Colon (tissue), 2 donors: ENCODE results near the gene ADAMTS12.

Experiments used
- FAIRE-seq: peaks from 2 replicates; lab custom pipeline; 2012; peaks lifted over from hg19 to GRCh38; lab: Jason Lieb, UNC
- donor health status: control.
- donor health status: control.

The ADAMTS12 gene

DNA sequence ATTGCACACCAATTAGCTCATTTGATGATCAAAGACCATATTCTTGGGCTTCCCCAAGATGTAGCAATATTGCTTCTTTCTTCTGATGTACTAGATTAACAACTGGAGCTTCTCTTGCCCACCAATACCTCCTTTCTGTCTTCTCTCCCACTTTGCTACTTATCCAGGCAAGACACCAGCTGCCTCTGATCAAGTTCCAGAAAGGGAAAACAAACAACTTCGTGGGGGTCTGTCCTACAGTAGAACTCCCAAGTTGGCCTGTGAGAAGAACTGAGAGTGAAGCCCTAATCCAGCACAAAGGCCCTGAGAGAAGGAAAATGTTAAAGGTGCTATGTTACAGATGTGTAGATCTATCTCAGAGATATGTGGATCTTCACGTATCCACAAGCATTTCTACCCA lies 44.9 kb downstream of the ADAMTS12 start:
- FAIRE-seq: no peak

GRCh38 chr5:33843579-33843978 lies 48.2 kb downstream of the ADAMTS12 start:
- no peak for FAIRE-seq

DNA sequence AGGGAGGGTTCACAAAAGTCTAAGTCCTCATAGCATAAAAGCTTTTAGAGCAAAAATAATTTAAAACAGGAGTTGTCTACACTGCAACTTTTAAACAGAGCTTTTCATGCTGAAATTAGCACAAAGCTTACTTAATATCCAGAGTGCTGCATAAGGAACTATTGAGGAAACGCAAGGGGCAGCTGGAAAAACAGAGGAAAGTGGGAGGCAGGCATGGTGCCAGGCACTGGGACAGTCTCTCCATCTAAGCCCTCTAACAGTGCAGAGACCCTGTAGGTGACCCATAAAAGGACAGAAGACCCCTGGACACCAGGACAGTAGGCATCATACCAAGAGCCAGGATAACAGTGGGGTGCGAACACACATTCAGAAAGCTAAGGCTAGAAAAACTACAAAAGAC lies 49.3 kb downstream of the ADAMTS12 start:
- FAIRE-seq: no peak

GRCh38 chr5:33841891-33842290 lies 49.9 kb downstream of the ADAMTS12 start:
- FAIRE-seq: no peak

DNA sequence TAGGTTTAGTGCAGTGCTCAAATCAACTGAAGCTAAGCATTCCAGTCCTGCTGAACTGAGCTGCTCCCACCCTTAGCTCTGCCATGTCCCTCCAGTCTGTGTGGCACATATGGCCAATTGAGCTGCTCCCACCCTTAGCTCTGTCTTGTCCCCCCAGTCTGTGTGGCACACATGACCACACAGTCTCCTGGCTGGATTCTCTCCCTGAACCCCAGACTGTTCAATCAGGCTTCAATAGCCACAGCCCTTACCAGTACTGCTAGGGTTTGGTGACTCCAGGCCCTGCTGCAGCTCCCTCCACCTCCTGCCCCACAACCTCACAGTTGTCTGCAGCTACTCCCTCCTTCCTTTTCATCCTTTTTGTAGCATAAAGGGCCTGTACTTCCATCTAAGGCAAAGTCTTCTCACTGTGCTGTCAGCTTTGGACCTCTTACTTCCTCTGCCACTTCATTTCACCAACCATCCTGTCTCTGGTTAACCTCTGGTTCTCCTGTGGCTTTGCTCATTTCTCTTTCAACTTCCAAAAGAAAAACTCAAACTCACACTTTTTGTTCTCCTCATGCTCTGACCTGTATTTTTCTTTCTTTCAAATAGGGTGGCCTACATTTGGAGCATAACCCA lies 50.8 kb downstream of the ADAMTS12 start:
- FAIRE-seq: no peak

- no peak for FAIRE-seq
Measured at GRCh38 chr5:33837301-33837700, 54.5 kb downstream of the ADAMTS12 start.

DNA sequence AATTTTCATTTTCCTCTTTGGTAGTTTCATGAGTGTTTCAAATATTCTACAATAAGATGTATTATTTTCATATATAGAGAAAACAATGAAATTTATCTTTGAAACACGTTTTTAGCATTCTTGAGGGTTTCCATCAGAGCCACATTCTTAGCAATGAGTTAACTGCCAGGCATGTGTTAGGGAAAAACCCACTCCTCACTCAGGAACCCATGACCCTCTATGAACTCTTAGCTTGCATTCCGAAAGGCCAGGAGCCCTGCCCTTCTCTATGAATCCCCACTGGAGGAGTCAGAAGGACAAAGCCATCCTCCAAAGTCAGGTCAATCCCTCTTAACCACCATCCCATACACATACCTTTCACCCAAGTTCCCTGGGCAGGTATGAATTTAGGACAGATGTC lies 57.5 kb downstream of the ADAMTS12 start:
- FAIRE-seq: no peak

GRCh38 chr5:33833237-33833575 lies 58.6 kb downstream of the ADAMTS12 start:
- no peak for FAIRE-seq

DNA sequence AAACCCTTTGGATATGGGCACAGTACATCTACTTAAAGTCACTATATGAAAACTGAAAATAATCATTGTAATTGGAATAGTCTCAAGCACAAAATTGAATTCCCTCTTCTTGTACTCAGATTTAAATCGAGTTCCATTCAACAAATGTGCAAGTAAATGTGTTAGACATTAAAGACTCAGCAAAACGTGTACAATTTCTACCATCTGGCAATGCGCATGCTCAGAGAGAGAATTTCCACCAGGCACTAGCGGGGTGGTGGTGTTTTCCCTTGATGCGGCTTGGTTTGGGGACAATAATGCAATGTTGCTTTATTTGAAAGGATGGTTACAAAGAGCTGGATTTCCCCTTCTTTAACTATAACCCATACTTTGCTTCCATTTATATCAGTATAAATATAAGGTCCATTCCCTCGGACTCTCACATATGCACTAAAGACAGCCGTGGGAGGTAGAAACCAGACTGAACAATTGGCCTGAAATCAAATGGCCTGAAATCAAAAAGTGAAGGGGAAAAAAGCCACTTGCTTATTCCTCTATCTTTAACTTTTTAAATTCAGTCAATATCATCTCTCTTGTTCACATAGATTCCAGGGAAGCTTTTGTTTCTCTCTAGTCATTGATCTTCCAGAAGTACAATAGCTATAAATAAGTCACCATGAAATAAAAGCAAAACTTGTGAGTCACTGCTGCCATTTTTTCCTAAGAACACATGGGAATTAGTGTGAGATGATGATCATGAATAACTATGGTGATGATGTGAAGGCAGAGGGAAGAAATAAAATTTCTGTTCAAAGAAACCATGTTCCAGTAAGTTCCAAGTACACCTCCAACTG lies 59.2 kb downstream of the ADAMTS12 start:
- no peak for FAIRE-seq

DNA sequence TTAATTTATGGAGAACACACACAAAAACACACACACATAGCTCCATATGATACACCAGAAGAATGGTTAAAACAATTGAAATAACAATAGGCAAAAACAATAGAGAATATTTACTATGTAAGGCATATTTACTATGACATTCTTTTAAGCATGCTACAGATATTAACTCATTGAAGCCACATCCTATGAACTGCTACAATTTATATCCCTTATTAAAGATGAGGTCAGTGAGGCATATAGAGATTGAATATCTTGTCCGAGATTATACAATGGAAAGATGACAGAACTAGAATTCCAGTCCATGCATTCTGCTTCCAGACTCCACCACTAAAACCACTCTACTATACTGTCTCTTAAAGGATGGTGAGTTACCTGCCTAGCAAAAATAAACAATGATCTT lies 60.7 kb downstream of the ADAMTS12 start:
- FAIRE-seq: no peak

DNA sequence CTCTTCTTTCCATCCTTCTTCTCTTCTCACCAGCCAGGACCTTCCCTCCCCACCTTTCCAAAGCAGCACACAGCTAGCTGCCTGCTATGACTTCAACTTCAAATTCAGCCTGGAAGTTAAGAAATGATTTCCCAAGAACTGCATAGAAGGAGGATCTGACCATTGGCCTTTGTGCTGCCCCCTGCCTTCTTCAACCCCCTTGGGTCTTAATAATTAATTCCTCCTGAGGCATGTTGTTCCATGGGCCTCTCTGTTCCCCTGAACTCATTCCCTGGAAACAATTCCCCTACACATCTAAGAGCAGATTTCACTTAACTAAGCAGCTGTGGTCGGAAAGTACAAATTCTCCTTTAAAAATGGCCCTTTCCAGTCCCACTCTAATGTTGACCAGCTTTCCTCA lies 62.4 kb downstream of the ADAMTS12 start:
- no peak for FAIRE-seq

- no peak for FAIRE-seq
Measured at GRCh38 chr5:33828626-33829308, 63.0 kb downstream of the ADAMTS12 start.

DNA sequence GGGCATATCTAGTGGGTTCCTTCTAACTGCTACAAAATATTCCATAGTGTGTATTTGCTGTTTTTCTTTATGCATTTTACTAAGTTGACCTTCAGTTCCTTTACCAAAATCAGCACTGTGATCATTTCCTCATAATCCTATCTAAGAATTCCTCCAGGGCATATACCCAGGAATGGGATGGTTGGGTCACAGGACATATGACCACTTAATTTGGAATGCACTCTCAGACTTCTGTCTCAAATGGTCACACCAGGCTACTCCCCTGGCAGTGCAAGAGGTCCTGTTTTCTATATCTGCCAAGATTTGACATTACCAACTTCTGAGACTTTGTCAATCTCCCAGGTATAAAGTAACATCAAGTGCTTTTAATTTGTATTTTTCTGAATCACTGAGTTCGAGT lies 63.9 kb downstream of the ADAMTS12 start:
- no peak for FAIRE-seq

DNA sequence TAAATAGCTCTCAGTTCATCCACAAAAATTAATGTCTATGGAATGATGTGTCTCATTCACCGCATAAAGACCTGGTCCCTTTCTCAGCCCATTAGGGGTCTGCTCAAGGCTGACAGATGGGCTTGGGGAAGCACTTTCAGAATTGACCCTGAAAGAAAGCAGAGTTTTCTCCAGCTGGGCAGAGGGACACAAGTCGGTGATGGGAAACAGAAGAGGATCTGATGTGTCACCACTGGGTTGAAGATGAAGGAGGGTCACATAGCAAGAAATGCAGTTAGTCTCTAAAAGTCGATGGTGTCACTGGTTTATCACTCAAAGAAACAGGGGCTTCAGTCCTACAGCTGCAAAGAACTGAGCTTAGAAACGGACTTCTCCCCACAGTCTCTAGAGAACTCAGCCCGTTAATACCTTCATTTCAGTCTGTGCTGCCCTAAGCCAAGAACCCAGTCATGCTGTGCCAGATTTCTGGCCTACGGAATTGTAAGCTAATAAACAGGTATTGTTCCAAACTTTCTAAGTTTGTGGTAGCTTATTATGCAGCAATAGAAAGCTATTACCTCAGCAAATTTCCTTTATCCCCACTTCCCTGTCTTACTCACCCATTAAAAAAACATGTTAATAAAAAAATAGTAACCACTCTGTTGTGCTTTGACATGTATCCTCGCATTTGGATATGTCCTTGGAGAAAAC lies 64.6 kb downstream of the ADAMTS12 start:
- FAIRE-seq: no peak

DNA sequence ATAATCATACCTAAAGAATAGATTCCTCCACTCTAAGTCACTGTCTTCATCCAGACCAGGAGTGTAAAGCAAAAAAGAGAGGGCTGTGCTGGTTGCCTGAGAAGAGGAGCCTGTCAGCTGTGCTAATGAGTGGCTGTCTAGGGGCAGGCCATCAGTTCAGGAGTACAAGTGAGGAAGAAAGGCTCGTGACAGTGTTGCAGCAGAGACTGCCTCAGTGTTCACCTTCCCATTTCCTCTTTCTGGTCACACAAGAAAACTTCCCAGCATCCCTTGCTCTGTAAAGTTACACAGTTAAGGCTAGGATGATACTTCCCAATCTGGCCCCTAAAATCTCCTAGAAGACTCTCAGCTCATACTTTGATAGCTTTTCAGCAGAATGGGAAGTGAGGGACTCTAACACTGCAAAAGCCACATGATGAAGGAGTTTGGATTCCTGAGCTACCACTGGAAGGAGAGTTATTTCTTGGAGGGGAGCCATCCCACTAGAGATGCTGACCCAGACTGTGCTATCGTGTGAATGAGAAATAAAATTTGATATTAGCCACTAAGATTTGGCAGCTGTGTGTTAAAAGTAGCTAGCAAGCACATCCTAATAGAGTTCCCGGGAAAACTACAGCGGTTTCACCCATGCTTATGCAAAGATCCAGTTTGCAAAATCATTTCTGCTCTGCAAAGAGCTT lies 67.1 kb downstream of the ADAMTS12 start:
- no peak for FAIRE-seq

GRCh38 chr5:33817301-33817700 lies 74.5 kb downstream of the ADAMTS12 start:
- no peak for FAIRE-seq

- FAIRE-seq: no peak
Measured at GRCh38 chr5:33816791-33817190, 75.0 kb downstream of the ADAMTS12 start.

GRCh38 chr5:33812746-33813145 lies 79.0 kb downstream of the ADAMTS12 start:
- FAIRE-seq: no peak

DNA sequence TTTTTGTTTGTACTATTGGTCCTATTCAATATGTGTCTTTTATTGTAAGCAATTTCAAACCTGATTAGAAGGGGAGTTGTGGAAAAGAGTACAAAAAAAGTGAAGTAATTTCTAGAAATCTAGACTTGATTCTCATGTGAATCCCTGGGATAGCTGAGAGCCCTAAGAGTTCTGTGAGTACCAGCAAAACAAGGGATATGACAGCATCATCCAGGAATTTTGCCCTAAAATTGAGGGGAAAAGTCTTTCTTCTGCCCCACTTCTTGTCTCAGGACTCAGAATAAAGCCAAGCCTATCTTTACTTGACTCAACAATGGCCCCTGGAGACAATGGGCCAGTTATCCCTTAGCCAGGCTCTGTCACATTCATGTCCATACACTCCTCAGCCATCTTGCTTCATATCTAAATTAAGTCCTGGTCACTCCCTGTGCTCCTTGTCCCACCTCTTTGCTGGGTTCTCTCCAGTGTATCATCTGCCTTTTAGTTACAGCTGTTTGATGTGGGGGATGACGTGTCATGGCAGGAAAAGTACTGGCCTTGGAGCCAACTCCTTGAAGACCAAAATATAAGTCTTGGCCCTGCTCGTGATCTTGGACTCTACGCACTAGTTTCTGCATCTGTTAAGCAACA lies 81.2 kb downstream of the ADAMTS12 start:
- no peak for FAIRE-seq

- no peak for FAIRE-seq
Measured at GRCh38 chr5:33809936-33810335, 81.9 kb downstream of the ADAMTS12 start.

GRCh38 chr5:33808699-33809098 lies 83.1 kb downstream of the ADAMTS12 start:
- FAIRE-seq: no peak

DNA sequence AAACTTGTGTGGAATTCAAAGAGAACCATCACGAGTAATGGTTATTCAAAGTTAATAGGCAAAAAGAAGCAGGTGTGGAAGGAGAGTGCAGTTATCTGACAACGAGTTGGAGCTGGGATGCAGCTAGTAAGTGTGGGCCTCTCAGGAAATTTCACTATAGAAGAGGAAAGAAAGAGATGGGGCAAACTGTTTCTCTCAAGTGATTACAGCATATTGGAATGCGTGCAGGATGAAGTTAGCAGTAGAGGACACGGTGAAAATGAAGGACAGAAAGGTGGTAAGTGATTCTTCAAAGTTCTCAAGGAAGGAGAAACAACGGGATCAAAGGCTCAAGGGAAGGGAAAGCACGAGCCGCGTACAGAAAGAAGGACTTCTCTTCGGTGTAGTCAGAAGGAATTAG lies 84.0 kb downstream of the ADAMTS12 start:
- no peak for FAIRE-seq
